ENCODE measurements around the gene KIF1A. TPM values are rescaled to one million over a fixed set of nuclear protein-coding genes. Genes with fewer than 3 reads are reported as not detected.
A peak's percentile ranks its signal among the peaks of the same experiment; 100 is the strongest.
"Not testable (repeated sequence)": the region's sequence is repeated elsewhere in the genome, so short reads cannot be mapped to it uniquely, and the experiment has no call there.

Gene KIF1A
- total RNA-seq, 1 experiment from 2014 or later, result 298 TPM

- TF ChIP-seq CTCF (IDR thresholded peaks at IDR 0.05; ENCODE audit: unreplicated experiment), result no peak
- no peak for DNase-seq
- BruUV-seq (replicated peaks), result no TSS peak
- Mint-ChIP-seq H3K4me1 (ENCODE audit: low read depth, unreplicated experiment) (peaks cover 7% of the 10 kb centered on the region), H3K4me3 (ENCODE audit: low read depth, unreplicated experiment) (no peak overlapping the region), H3K36me3 (ENCODE audit: insufficient read depth, unreplicated experiment) (peaks cover 7% of the 10 kb centered on the region), H3K27ac (ENCODE audit: unreplicated experiment) (no peak overlapping the region), H3K27me3 (ENCODE audit: unreplicated experiment) (peaks cover 59% of the 10 kb centered on the region), H3K9me3 (ENCODE audit: low read depth, unreplicated experiment) (peaks cover 12% of the 10 kb centered on the region)
- CTCF ChIA-PET, result no interaction called here
- intact Hi-C loops (cut with micrococcal nuclease; ENCODE audit: unreplicated experiment), result no loop called here
These were observed 29.1 kb upstream of the KIF1A start for GRCh38 chr2:240848900-240849680.

- TF ChIP-seq CTCF (IDR thresholded peaks at IDR 0.05; ENCODE audit: unreplicated experiment), result no peak
- no TSS peak for BruUV-seq (replicated peaks)
- Mint-ChIP-seq H3K36me3 (ENCODE audit: insufficient read depth, unreplicated experiment) (peaks cover 7% of the 10 kb centered on the region), H3K27me3 (ENCODE audit: unreplicated experiment) (peaks cover 70% of the 10 kb centered on the region), H3K9me3 (ENCODE audit: low read depth, unreplicated experiment) (peaks cover 12% of the 10 kb centered on the region), H3K4me3 (ENCODE audit: low read depth, unreplicated experiment) (no peak overlapping the region), H3K27ac (ENCODE audit: unreplicated experiment) (no peak overlapping the region), H3K4me1 (ENCODE audit: low read depth, unreplicated experiment) (peaks cover 7% of the 10 kb centered on the region)
- CTCF ChIA-PET, result no interaction called here
- intact Hi-C loops (cut with micrococcal nuclease; ENCODE audit: unreplicated experiment), result no loop called here
- DNase-seq, result no peak
These were observed 27.8 kb upstream of the KIF1A start for GRCh38 chr2:240847817-240848216.

- BruUV-seq (replicated peaks), result no TSS peak
- no peak for TF ChIP-seq CTCF (IDR thresholded peaks at IDR 0.05; ENCODE audit: unreplicated experiment)
- CTCF ChIA-PET, result no interaction called here
- Mint-ChIP-seq H3K27me3 (ENCODE audit: unreplicated experiment) (peaks cover 70% of the 10 kb centered on the region), H3K4me1 (ENCODE audit: low read depth, unreplicated experiment) (peaks cover 7% of the 10 kb centered on the region), H3K27ac (ENCODE audit: unreplicated experiment) (no peak overlapping the region), H3K4me3 (ENCODE audit: low read depth, unreplicated experiment) (no peak overlapping the region), H3K9me3 (ENCODE audit: low read depth, unreplicated experiment) (peaks cover 12% of the 10 kb centered on the region), H3K36me3 (ENCODE audit: insufficient read depth, unreplicated experiment) (peaks cover 7% of the 10 kb centered on the region)
- peak; percentile 28 for DNase-seq
- intact Hi-C loops (cut with micrococcal nuclease; ENCODE audit: unreplicated experiment), result no loop called here
These were observed 27.0 kb upstream of the KIF1A start for GRCh38 chr2:240846873-240847595.

- intact Hi-C loops (cut with micrococcal nuclease; ENCODE audit: unreplicated experiment); CTCF ChIA-PET; DNase-seq; BruUV-seq (replicated peaks); H3K4me3 Mint-ChIP-seq (ENCODE audit: low read depth, unreplicated experiment); H3K27ac Mint-ChIP-seq (ENCODE audit: unreplicated experiment); H3K4me1 Mint-ChIP-seq (ENCODE audit: low read depth, unreplicated experiment); H3K36me3 Mint-ChIP-seq (ENCODE audit: insufficient read depth, unreplicated experiment): not testable (repeated sequence)
- Mint-ChIP-seq H3K9me3 (ENCODE audit: low read depth, unreplicated experiment) (peaks cover 12% of the 10 kb centered on the region), H3K27me3 (ENCODE audit: unreplicated experiment) (peaks cover 72% of the 10 kb centered on the region)
These were observed 26.3 kb upstream of the KIF1A start for GRCh38 chr2:240846309-240846708.
